Testis (tissue), 3 donors: ENCODE measurements around the gene TYR. TPM values are rescaled to one million over a fixed set of nuclear protein-coding genes. Genes with fewer than 3 reads are reported as not detected.

ENCODE experiments used
- DNase-seq: peaks from one replicate; pipeline ENCODE4 v3.0.0-alpha.2; 2019
- H3K27ac ChIP-seq, 2 donors: fragments of 200-600 bp; sonication (generic); one replicate each; pipeline ENCODE4 v1.5.1; 2019
- H3K27me3 ChIP-seq: fragments of 200-600 bp; sonication (generic); one replicate; pipeline ENCODE4 v1.5.1; 2019
- H3K36me3 ChIP-seq: fragments of 200-600 bp; sonication (generic); one replicate; pipeline ENCODE4 v1.5.1; 2017; ENCODE audit warnings: low read depth; ENCODE audit errors: missing control alignments
- H3K4me1 ChIP-seq: fragments of 200-600 bp; sonication (generic); one replicate; pipeline ENCODE4 v1.5.1; 2019
- H3K4me3 ChIP-seq, 2 donors: fragments of 200-600 bp; sonication (generic); one replicate each; pipeline ENCODE4 v1.5.1; 2017 to 2019
- H3K9me3 ChIP-seq: fragments of 200-600 bp; sonication (generic); one replicate; pipeline ENCODE4 v1.5.1; 2017
- CTCF ChIP-seq, 3 experiments: fragments of 450-650 bp in 2 of 3; fragments of 200-600 bp in 1 of 3; sonication (generic) in 1 of 3; IDR thresholded peaks; one replicate each; pipeline ENCODE4 v1.5.1; 2016 to 2019; ENCODE audit warnings: antibody characterized with exemption in 3 of 3, mild to moderate bottlenecking in 2 of 3, moderate library complexity in 1 of 3
- POLR2A ChIP-seq: fragments of 450-650 bp; IDR thresholded peaks from one replicate; pipeline ENCODE4 v1.6.1; 2017; ENCODE audit warnings: antibody characterized with exemption, mild to moderate bottlenecking, moderate library complexity
- WGBS, 2 donors: methylation state at CpG; one replicate each; pipeline ENCODE4 v1.1.5; 2018; 5-methylcytosine and 5-hydroxymethylcytosine counted together
- intact Hi-C: fragments of 100-400 bp; cut with DNase I; formaldehyde crosslinking; loops from one replicate; pipeline ENCODE4 v1.15.1; 2023; ENCODE audit warnings: low total_unique reads
- polyA plus RNA-seq: library from polyadenylated mRNA; stranded (reverse); fragments of 350-450 nt; fragmentation: Illumina TruSeq; extraction: RNeasy Lipid Tissue Mini Kit (QIAGEN cat#74804); gene quantifications from one replicate; pipeline ENCODE4 v1.2.3, GENCODE V29; 2014; ENCODE audit warnings: low read depth, low replicate concordance; ENCODE audit not compliant: insufficient read depth
- total RNA-seq, 2 donors: library from RNA; depleted of rRNA; stranded (reverse); fragments of >200 nt; gene quantifications; one replicate each; pipeline ENCODE4 v1.2.3, GENCODE V29; 2016

Gene TYR
- total and polyA plus RNA-seq, 3 donors from 2014 or later: 0.24 to 1.5 (median 0.25) TPM

- Histone ChIP-seq H3K4me3 (no peak overlapping the region), H3K9me3 (no peaks in the 10 kb centered on the region), H3K4me1 (no peaks in the 10 kb centered on the region), H3K36me3 (no peaks in the 10 kb centered on the region), H3K27me3 (no peaks in the 10 kb centered on the region), H3K27ac (no peak overlapping the region)
- intact Hi-C loops: no loop called here
- WGBS, 2 donors: 72 to 81% methylated on average over 5 of the region's 5 CpGs
- TF ChIP-seq POLR2A: no peak
- no peak for TF ChIP-seq CTCF (IDR thresholded peaks at IDR 0.05)
- DNase-seq: no peak
Measured at GRCh38 chr11:89182773-89183518, 5.3 kb downstream of the TYR start.

GRCh38 chr11:89184021-89184420 is 6.3 kb downstream of the TYR start:
- H3K4me3 ChIP-seq: no peak overlapping the region
- no peaks in the 10 kb centered on the region for H3K4me1 ChIP-seq
- H3K27ac ChIP-seq: no peak overlapping the region
- no peaks in the 10 kb centered on the region for H3K9me3 ChIP-seq
- DNase-seq: no peak
- TF ChIP-seq POLR2A: no peak
- no peak for TF ChIP-seq CTCF (IDR thresholded peaks at IDR 0.05)
- 83 to 88% methylated on average over 3 of the region's 3 CpGs for WGBS, 2 donors
- intact Hi-C loops: no loop called here
- H3K27me3 ChIP-seq: no peaks in the 10 kb centered on the region
- H3K36me3 ChIP-seq: no peaks in the 10 kb centered on the region

GRCh38 chr11:89189776-89190175 is 12.1 kb downstream of the TYR start:
- H3K36me3 ChIP-seq: no peaks in the 10 kb centered on the region
- no peaks in the 10 kb centered on the region for H3K9me3 ChIP-seq
- no peaks in the 10 kb centered on the region for H3K27me3 ChIP-seq
- no peak overlapping the region for H3K27ac ChIP-seq
- no peak for DNase-seq
- no peak for TF ChIP-seq POLR2A
- TF ChIP-seq CTCF (IDR thresholded peaks at IDR 0.05): no peak
- intact Hi-C loops: no loop called here
- H3K4me3 ChIP-seq: no peak overlapping the region
- WGBS, 2 donors: 88 to 91% methylated on average over 2 of the region's 2 CpGs
- H3K4me1 ChIP-seq: no peaks in the 10 kb centered on the region

GRCh38 chr11:89201138-89201537 is 23.5 kb downstream of the TYR start:
- no peak for TF ChIP-seq CTCF (IDR thresholded peaks at IDR 0.05)
- no peak for TF ChIP-seq POLR2A
- Histone ChIP-seq H3K4me3 (no peak overlapping the region), H3K9me3 (no peaks in the 10 kb centered on the region), H3K4me1 (no peaks in the 10 kb centered on the region), H3K36me3 (no peaks in the 10 kb centered on the region), H3K27me3 (no peaks in the 10 kb centered on the region), H3K27ac (no peak overlapping the region)
- intact Hi-C loops: no loop called here
- 43 to 51% methylated on average over 1 of the region's 1 CpG for WGBS, 2 donors
- no peak for DNase-seq

- Histone ChIP-seq H3K9me3 (no peaks in the 10 kb centered on the region), H3K4me1 (no peaks in the 10 kb centered on the region), H3K36me3 (no peaks in the 10 kb centered on the region), H3K27me3 (no peaks in the 10 kb centered on the region), H3K27ac (no peak overlapping the region), H3K4me3 (no peak overlapping the region)
- TF ChIP-seq CTCF (IDR thresholded peaks at IDR 0.05): no peak
- no peak for TF ChIP-seq POLR2A
- no peak for DNase-seq
- intact Hi-C loops: no loop called here
Measured at GRCh38 chr11:89203814-89204213, 26.1 kb downstream of the TYR start.
